ENCODE measurements around the gene PIAS1.

- TF ChIP-seq ZNF274 (IDR thresholded peaks at IDR 0.05; ENCODE audit: low read depth, low read length) (no peak), YY1 (IDR thresholded peaks at IDR 0.05; ENCODE audit: insufficient read depth, insufficient read length) (no peak), SUZ12 (IDR thresholded peaks at IDR 0.05; ENCODE audit: extremely low read depth, insufficient read depth, insufficient read length) (no peak)
These were observed 6.3 kb upstream of the PIAS1 start for GRCh38 chr15:68047826-68048225.
